OCI-M2 (cell line): ENCODE measurements around the gene NRXN2.

ENCODE experiments used
- DNase-seq: peaks from one replicate; lab custom pipeline; 2025; ENCODE audit not compliant: unreplicated experiment; lab: John Stamatoyannopoulos, UW

Gene NRXN2

GRCh38 chr11:64722141-64723065 lies 594 bp downstream of the NRXN2 start:
- DNase-seq: no peak

- no peak for DNase-seq
These were observed 1.7 kb downstream of the NRXN2 start for GRCh38 chr11:64721359-64721699.

DNA sequence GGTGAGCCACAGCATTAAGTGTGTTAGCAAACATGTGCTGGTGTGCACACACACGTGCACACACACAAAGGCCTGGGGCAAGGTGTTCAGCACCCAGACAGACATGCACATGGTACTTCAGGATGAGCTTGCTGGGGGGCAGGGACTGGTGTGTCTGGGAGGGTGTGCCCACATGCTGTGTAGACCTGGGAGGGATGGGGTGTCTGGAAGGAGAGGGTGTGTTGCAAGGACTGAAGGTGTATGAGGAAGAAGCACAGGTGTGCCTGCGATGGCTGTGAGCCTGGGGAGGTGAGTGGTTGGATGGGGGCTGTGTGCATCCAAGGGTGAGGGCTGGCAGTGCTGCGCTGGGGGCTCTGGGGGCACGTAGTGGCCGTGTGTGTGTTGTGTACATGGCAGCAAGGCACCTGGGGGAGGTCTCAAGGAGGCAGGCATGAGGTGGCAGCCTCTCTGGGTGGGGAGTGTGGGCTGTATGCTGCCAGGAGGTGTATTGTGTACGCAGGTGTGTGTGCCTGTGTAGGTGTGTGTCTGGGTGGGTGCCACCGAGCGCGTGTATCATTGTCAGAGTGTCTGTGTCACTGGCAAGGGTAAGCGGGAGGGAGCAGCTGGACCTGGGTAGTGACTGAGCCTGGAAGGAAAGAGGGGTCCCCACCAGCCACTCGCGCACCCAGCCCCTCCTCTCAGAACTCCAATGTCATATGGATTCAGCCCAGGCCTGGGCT lies 2.2 kb downstream of the NRXN2 start:
- DNase-seq: no peak

GRCh38 chr11:64720167-64720566 lies 2.8 kb downstream of the NRXN2 start:
- DNase-seq: no peak

DNA sequence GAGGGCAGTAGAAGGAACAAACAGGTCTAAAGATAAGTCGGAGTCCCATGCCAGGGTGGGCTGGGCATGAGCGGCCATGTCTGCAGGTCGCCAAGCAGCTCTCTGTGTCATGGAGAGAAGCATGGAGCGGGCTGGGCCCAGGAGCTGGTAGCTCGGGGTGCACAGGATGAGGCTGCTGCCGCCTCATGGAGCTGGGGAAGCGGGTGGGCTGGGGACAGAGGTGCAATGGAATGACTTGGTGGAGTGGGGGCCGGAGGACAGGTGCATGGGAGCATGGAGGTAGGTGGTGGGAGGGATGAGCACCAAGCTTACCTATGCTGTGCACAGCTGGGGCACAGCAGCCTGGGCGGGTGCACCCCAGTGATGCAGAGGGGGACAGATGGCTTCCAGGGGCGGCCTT lies 3.6 kb downstream of the NRXN2 start:
- DNase-seq: no peak

DNA sequence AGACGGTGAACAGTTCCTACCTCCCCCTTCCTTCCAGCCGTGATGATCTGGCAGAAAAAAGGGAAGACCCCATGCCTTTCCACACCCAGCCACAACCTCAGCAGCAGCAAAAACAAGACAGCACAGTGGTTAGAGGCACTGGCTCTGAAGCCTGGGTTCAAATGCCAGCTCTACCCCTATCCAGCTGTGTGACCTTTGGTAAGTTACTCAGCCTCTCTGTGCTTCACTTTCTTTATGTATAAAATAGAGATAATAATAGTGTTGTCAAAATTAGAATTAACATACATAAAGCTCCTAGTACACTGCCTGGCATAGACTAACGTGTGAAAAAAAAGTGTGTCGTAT lies 4.2 kb downstream of the NRXN2 start:
- DNase-seq: no peak

- DNase-seq: no peak
These were observed 4.8 kb downstream of the NRXN2 start for GRCh38 chr11:64718084-64718779.

- no peak for DNase-seq
These were observed 5.8 kb downstream of the NRXN2 start for GRCh38 chr11:64717268-64717578.

DNA sequence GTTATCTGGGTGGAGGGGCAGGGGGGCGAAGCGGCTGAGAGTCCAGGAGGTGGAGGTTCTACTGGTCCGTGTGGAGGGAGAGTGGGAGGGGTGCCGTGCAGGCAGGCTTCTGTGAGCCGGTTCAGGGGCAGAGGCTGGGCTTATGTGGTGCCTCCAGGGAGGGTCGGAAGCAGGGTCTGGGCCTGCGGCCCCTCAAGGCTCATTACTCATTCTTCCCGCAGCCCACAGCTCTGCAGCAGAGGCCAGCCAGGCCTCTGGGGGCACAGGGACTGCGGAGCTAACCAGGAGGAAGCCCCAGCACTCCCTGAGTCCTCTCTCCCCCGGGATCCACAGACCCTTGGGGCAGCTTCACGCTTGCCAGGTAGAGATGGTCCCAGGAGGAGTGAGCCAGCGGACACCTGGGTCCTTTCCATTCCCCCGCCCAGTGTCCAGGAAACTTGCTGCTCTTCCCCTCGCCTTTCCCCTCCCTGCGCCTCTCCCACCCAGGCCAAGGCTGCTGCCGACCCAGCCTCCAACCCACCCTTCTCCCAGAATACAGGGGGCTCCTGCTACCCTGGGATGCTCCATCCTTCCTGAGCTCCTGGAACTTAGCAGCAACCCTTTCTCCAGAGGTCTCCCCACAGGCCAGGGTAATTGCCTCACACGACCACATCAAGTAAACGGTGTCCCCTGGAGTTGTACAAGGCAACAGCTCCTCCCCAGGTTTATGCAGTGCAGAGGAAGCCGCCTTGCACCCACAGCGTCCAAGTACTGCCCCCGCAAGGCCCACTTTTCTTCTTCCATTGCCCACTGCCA lies 6.3 kb downstream of the NRXN2 start:
- no peak for DNase-seq

- no peak for DNase-seq
These were observed 7.1 kb downstream of the NRXN2 start for GRCh38 chr11:64715756-64716472.

- no peak for DNase-seq
These were observed 7.9 kb downstream of the NRXN2 start for GRCh38 chr11:64715110-64715509.

- no peak for DNase-seq
These were observed 8.3 kb downstream of the NRXN2 start for GRCh38 chr11:64714666-64715065.

DNA sequence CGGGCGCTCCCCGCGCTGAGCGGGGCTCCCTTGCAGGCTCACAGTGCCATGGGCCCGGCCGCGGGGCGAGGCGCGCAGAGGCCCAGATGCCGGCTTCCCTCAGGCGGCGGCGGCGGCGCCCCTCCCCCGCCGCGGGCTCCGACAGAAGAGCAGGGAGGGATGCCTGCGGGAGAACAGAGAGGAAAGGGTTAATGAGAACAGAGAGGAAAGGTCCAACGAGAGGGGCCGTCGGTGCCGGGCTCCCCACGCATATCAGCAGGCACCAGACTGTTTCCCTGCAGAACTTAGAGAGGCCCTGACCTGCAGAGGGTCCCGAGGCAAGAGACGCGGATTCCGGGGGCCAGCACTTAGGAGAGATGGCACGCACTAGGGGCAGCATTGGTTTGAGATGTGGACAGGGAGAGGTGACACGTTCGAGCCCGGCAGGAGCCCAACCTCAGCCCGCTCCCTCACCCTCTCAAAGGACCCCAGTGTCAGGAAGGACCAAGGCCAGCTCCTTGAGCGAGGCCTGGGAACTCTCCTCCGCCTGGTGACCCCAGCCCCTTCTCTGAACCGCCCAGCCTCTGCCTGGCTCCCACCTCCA lies 9.1 kb downstream of the NRXN2 start:
- DNase-seq: no peak

DNA sequence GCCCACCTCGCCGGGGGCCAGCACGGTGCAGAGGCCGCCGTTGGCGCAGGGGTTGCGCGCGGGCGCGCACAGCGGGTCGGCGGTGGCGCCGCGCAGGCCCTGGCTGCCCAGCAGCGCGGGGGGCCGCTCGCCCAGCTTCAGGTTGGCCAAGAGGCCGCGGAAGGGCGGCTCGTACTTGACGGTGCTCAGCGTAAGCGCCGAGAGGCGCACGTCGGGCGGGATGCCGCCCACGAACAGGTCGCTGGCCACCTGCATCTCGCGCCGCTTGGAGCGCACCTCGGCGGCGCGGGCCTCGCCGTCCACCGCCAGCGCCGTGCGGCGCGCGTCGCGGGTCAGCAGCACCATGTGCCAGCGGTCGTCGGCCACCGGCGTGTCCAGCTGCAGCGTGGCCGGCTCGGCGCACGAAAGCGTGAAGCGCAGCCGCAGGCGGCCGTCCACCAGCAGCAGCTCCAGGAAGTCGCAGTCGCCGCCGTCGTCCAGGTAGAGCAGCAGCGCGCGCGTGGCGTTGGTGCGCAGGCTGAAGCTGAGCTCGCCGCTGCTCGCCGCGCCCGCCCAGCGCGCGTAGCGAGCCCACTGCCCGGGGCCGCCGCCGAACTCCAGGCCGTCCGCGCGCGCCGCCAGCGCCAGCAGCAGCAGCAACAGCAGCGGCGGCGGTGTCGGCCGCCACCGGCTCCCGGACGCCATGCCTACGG lies 9.8 kb downstream of the NRXN2 start:
- no peak for DNase-seq

GRCh38 chr11:64712430-64713015 lies 10.5 kb downstream of the NRXN2 start:
- DNase-seq: no peak

GRCh38 chr11:64711956-64712362 lies 11.0 kb downstream of the NRXN2 start:
- no peak for DNase-seq

GRCh38 chr11:64711138-64711955 lies 11.7 kb downstream of the NRXN2 start:
- no peak for DNase-seq

GRCh38 chr11:64710418-64711137 lies 12.4 kb downstream of the NRXN2 start:
- no peak for DNase-seq
